HEK293T (cell line): ENCODE data around the gene OR2T2.
"Not testable (repeated sequence)": the region's sequence is repeated elsewhere in the genome, so short reads cannot be mapped to it uniquely, and the experiment has no call there.

Source experiments
- CTCF ChIA-PET: fragments of 350-600 bp; formaldehyde crosslinking; extraction: SDS; loops from one replicate; lab custom pipeline; 2021; ENCODE audit warnings: antibody characterized with exemption, inconsistent platforms; lab: Yijun Ruan, JAX
- POLR2A ChIA-PET: fragments of 350-600 bp; formaldehyde crosslinking; extraction: SDS; loops from one replicate; lab custom pipeline; 2020; ENCODE audit warnings: antibody characterized with exemption, inconsistent platforms; lab: Yijun Ruan, JAX
- DNase-seq: peaks from one replicate; pipeline ENCODE4 v3.0.0; 2012; ENCODE audit warnings: mixed read lengths; ENCODE audit errors: extremely low spot score
- BHLHE40 ChIP-seq: fragments of 450-650 bp; IDR thresholded peaks from 2 replicates; pipeline ENCODE4 v1.6.1; 2016; ENCODE audit warnings: mild to moderate bottlenecking, moderate library complexity, borderline replicate concordance
- ELF4 ChIP-seq: fragments of 450-650 bp; IDR thresholded peaks from 2 replicates; pipeline ENCODE4 v1.6.1; 2017; ENCODE audit warnings: antibody characterized with exemption
- L3MBTL2 ChIP-seq: fragments of 450-650 bp; conservative IDR thresholded peaks from 2 replicates; pipeline ENCODE4 v1.6.1; 2016; ENCODE audit warnings: mild to moderate bottlenecking

OR2T2 gene

GRCh38 chr1:248471154-248471553 is 25.7 kb downstream of the OR2T2 start:
- TF ChIP-seq BHLHE40, result no peak
- no peak for TF ChIP-seq L3MBTL2
- TF ChIP-seq ELF4, result no peak
- POLR2A ChIA-PET, result no interaction called here
- no peak for DNase-seq
- CTCF ChIA-PET, result no interaction called here

- POLR2A ChIA-PET, CTCF ChIA-PET, DNase-seq: not testable (repeated sequence)
Measured at GRCh38 chr1:248472111-248472510, 26.7 kb downstream of the OR2T2 start.

- POLR2A ChIA-PET, CTCF ChIA-PET, DNase-seq: not testable (repeated sequence)
Measured at GRCh38 chr1:248473051-248473450, 27.6 kb downstream of the OR2T2 start, which contains the start of gene OR2T3. TSS of gene OR2T3 (plus strand) at chr1:248473351. CDS start at chr1:248473351, 0 bp downstream.

- POLR2A ChIA-PET, CTCF ChIA-PET: not testable (repeated sequence)
Measured at GRCh38 chr1:248475660-248476059, 30.2 kb downstream of the OR2T2 start.

GRCh38 chr1:248481686-248482579 is 36.5 kb downstream of the OR2T2 start:
- POLR2A ChIA-PET, CTCF ChIA-PET, DNase-seq: not testable (repeated sequence)

More at GRCh38 chr1:248475660-248476059, 30.2 kb downstream of the OR2T2 start:
- DNase-seq, result not testable (repeated sequence)

- CTCF ChIA-PET, POLR2A ChIA-PET, DNase-seq: not testable (repeated sequence)
Measured at GRCh38 chr1:248488289-248488688, 42.9 kb downstream of the OR2T2 start, which contains the start of gene OR2T5. TSS of gene OR2T5 (plus strand) at chr1:248488589. CDS start at chr1:248488589, 0 bp downstream.

- DNase-seq, result not testable (repeated sequence)
Measured at GRCh38 chr1:248496661-248497060, 51.2 kb downstream of the OR2T2 start.

GRCh38 chr1:248500305-248501035 is 55.0 kb downstream of the OR2T2 start:
- POLR2A ChIA-PET, DNase-seq, CTCF ChIA-PET: not testable (repeated sequence)

More at GRCh38 chr1:248496661-248497060, 51.2 kb downstream of the OR2T2 start:
- POLR2A ChIA-PET, CTCF ChIA-PET: not testable (repeated sequence)
